K562 (cell line): ENCODE measurements around the gene CYTH1. TPM values are rescaled to one million over a fixed set of nuclear protein-coding genes. Genes with fewer than 3 reads are reported as not detected.
A peak's percentile ranks its signal among the peaks of the same experiment; 100 is the strongest.

Experiments
- COPS2 ChIP-seq: fragments of 450-650 bp; conservative IDR thresholded peaks from 2 replicates; pipeline ENCODE4 v1.6.1; 2016; ENCODE audit warnings: mild to moderate bottlenecking, moderate library complexity
- ESRRA ChIP-seq: fragments of 450-650 bp; IDR thresholded peaks from 2 replicates; pipeline ENCODE4 v1.6.1; 2014; ENCODE audit warnings: low read depth, mild to moderate bottlenecking, moderate library complexity, borderline replicate concordance
- FOXO4 ChIP-seq: fragments of 450-650 bp; formaldehyde crosslinking; IDR thresholded peaks from 2 replicates; pipeline ENCODE4 v1.4.0; 2020; ENCODE audit warnings: mild to moderate bottlenecking, moderate library complexity
- HDAC3 ChIP-seq: fragments of 450-650 bp; IDR thresholded peaks from 2 replicates; pipeline ENCODE4 v1.6.1; 2018; ENCODE audit warnings: borderline replicate concordance, mild to moderate bottlenecking, moderate library complexity; ENCODE audit not compliant: partially characterized antibody
- HSF4 ChIP-seq: fragments of 250-450 bp; sonication (Bioruptor Pico); IDR thresholded peaks from 2 replicates; pipeline ENCODE4 v2.1.2; 2022; ENCODE audit warnings: mild to moderate bottlenecking, moderate library complexity, borderline replicate concordance
- SRF ChIP-seq, 2 experiments: fragments of 250-450, 450-650 bp in 1 of 2; sonication (Bioruptor Pico) in 1 of 2; sonication (generic) in 1 of 2; formaldehyde crosslinking; IDR thresholded peaks; 2 replicates each; pipeline versions ENCODE4 v1.5.0 to v1.5.1; 2020 to 2022; ENCODE audit warnings: mild to moderate bottlenecking in 1 of 2, missing genetic modification reagents in 1 of 2
- TEAD1 ChIP-seq, 2 experiments: fragments of 450-650 bp in 1 of 2; sonication (generic) in 1 of 2; formaldehyde crosslinking; IDR thresholded peaks; 2 replicates each; pipeline versions ENCODE4 v1.4.0 to v1.8.0; 2020 to 2022; ENCODE audit warnings: mild to moderate bottlenecking in 2 of 2, missing genetic modification reagents in 1 of 2
- polyA plus RNA-seq, 8 experiments: library from polyadenylated mRNA; depleted of rRNA in 4 of 8; stranded (reverse) in 5 of 8; unstranded in 3 of 8; fragments of >200 nt; fragmentation: Nextera tagmentation in 2 of 8; fragmentation: Illumina TruSeq in 1 of 8; extraction: Ambion mirVana in 2 of 8; extraction: Trizol in 1 of 8; gene quantifications; 2 replicates each; pipeline versions ENCODE4 v1.2.1 to v1.2.3, GENCODE V29; 2011 to 2014; ENCODE audit warnings: inconsistent platforms in 1 of 8, missing spikeins in 1 of 8
- total RNA-seq, 7 experiments: library from RNA; depleted of rRNA in 6 of 7; stranded (reverse); fragments of >200 nt in 6 of 7; fragmentation: Illumina TruSeq in 2 of 7; extraction: Trizol in 2 of 7; gene quantifications; 2 replicates each; pipeline versions ENCODE4 v1.2.1 to v1.2.3, GENCODE V29; 2011 to 2021; ENCODE audit warnings: low replicate concordance in 1 of 7
- TF ChIP-seq, protein P1 (sequence below): fragments of 450-650 bp; formaldehyde crosslinking; IDR thresholded peaks from 2 replicates; pipeline ENCODE4 v1.4.0; 2020; ENCODE audit warnings: mild to moderate bottlenecking, moderate library complexity
- TF ChIP-seq, protein P2 (sequence below): sonication (generic); formaldehyde crosslinking; IDR thresholded peaks from 2 replicates; pipeline ENCODE4 v1.8.0; 2022; ENCODE audit warnings: mild to moderate bottlenecking, missing genetic modification reagents

The CYTH1 gene
- total and polyA plus RNA-seq, 9 of the 15 experiments (the other 6 are each of a cell fraction or from before 2014, with no cell fraction given) = 0.52 to 27.7 (median 16.8) TPM

GRCh38 chr17:78783711-78784324 is 1.7 kb upstream of the CYTH1 start (continued):
- TF ChIP-seq HSF4 = no peak; the same call in 1 of the 2 replicates
- TF ChIP-seq FOXO4 = no peak
- TF ChIP-seq, protein P1, sequence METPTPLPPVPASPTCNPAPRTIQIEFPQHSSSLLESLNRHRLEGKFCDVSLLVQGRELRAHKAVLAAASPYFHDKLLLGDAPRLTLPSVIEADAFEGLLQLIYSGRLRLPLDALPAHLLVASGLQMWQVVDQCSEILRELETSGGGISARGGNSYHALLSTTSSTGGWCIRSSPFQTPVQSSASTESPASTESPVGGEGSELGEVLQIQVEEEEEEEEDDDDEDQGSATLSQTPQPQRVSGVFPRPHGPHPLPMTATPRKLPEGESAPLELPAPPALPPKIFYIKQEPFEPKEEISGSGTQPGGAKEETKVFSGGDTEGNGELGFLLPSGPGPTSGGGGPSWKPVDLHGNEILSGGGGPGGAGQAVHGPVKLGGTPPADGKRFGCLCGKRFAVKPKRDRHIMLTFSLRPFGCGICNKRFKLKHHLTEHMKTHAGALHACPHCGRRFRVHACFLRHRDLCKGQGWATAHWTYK (CRISPR knock-in tag) = no peak
- TF ChIP-seq COPS2 = no peak
- peak; percentile 47 for TF ChIP-seq HDAC3
- TF ChIP-seq, protein P2, sequence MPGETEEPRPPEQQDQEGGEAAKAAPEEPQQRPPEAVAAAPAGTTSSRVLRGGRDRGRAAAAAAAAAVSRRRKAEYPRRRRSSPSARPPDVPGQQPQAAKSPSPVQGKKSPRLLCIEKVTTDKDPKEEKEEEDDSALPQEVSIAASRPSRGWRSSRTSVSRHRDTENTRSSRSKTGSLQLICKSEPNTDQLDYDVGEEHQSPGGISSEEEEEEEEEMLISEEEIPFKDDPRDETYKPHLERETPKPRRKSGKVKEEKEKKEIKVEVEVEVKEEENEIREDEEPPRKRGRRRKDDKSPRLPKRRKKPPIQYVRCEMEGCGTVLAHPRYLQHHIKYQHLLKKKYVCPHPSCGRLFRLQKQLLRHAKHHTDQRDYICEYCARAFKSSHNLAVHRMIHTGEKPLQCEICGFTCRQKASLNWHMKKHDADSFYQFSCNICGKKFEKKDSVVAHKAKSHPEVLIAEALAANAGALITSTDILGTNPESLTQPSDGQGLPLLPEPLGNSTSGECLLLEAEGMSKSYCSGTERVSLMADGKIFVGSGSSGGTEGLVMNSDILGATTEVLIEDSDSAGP (CRISPR knock-in tag) = no peak
- no peak for TF ChIP-seq TEAD1 (CRISPR knock-in tag; IDR thresholded peaks at IDR 0.05)
- no peak for TF ChIP-seq SRF (CRISPR knock-in tag; IDR thresholded peaks at IDR 0.05)
- peak; percentile 97 for TF ChIP-seq ESRRA
